HepG2 (cell line): Measurements from ENCODE around the gene ATG16L1.

Experiments
- CBFB ChIP-seq: sonication (generic); formaldehyde crosslinking; IDR thresholded peaks from 2 replicates; pipeline ENCODE4 v1.4.0; 2020; ENCODE audit warnings: missing genetic modification reagents
- CEBPG ChIP-seq: IDR thresholded peaks from 2 replicates; pipeline ENCODE4 v1.6.1; 2016
- GTF2F1 ChIP-seq: fragments of 150-350 bp; IDR thresholded peaks from 2 replicates; pipeline ENCODE4 v1.6.1; 2014; ENCODE audit warnings: low read length
- KLF16 ChIP-seq, 2 experiments: sonication (generic) in 1 of 2; formaldehyde crosslinking in 1 of 2; IDR thresholded peaks; 2 replicates each; pipeline versions ENCODE4 v1.6.1 to v1.8.0; 2016 to 2023; ENCODE audit warnings: missing genetic modification reagents in 2 of 2, missing compliant biosample characterization in 1 of 2
- NFYB ChIP-seq: sonication (generic); formaldehyde crosslinking; IDR thresholded peaks from 2 replicates; pipeline ENCODE4 v1.4.0; 2020; ENCODE audit warnings: missing genetic modification reagents
- RFXAP ChIP-seq: sonication (generic); formaldehyde crosslinking; IDR thresholded peaks from 2 replicates; pipeline ENCODE4 v1.4.0; 2020; ENCODE audit warnings: missing genetic modification reagents, borderline replicate concordance
- SP1 ChIP-seq, 2 experiments: fragments of 450-650 bp in 1 of 2; sonication (generic) in 1 of 2; formaldehyde crosslinking in 1 of 2; IDR thresholded peaks; 2 replicates each; pipeline versions ENCODE4 v1.4.0 to v1.6.1; 2016 to 2020; ENCODE audit warnings: missing genetic modification reagents in 1 of 2
- TF ChIP-seq, protein P1 (sequence below): sonication (generic); formaldehyde crosslinking; IDR thresholded peaks from 2 replicates; pipeline ENCODE4 v1.5.0; 2020; ENCODE audit warnings: mild to moderate bottlenecking, missing genetic modification reagents, moderate library complexity
- TF ChIP-seq, protein P2 (sequence below): sonication (generic); formaldehyde crosslinking; IDR thresholded peaks from 2 replicates; pipeline ENCODE4 v1.4.0; 2020; ENCODE audit warnings: missing genetic modification reagents
- TF ChIP-seq, protein P3 (sequence below): sonication (generic); formaldehyde crosslinking; IDR thresholded peaks from 2 replicates; pipeline ENCODE4 v1.8.0; 2022; ENCODE audit warnings: low read depth, missing genetic modification reagents
- TF ChIP-seq, protein P4 (sequence below): sonication (generic); formaldehyde crosslinking; IDR thresholded peaks from 2 replicates; pipeline ENCODE4 v1.4.0; 2020; ENCODE audit warnings: missing genetic modification reagents, borderline replicate concordance
- TF ChIP-seq, protein P5 (sequence below): sonication (generic); formaldehyde crosslinking; IDR thresholded peaks from 2 replicates; pipeline ENCODE4 v1.4.0; 2020; ENCODE audit warnings: missing genetic modification reagents

DNA sequence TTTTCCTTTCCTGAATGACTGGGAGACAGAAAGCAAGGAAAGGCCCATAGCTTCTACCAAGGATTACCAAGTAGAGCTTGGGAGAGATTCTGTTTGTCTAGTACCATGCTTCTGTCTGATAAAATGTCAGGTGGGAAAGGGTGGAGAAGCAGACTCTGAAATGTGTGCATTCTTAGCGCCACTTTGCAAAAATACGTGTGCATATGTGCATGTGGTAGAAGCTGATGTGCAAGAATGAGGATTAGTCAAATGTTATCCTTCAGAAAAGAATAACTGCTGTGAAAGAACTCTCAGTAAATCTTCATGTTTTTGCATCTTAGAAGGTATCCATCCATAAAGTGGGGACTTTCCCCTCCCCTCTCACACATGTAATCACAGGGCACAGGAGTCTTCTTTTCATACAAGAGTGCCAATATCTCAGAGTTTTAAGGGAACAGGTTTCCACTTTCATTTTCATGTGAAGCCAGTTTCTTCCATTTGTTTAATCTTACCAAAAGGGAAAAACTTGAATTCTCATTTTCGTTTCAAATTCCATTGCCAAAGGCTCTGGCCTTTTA, 87.4 kb downstream of the ATG16L1 start:
- TF ChIP-seq, protein P1, sequence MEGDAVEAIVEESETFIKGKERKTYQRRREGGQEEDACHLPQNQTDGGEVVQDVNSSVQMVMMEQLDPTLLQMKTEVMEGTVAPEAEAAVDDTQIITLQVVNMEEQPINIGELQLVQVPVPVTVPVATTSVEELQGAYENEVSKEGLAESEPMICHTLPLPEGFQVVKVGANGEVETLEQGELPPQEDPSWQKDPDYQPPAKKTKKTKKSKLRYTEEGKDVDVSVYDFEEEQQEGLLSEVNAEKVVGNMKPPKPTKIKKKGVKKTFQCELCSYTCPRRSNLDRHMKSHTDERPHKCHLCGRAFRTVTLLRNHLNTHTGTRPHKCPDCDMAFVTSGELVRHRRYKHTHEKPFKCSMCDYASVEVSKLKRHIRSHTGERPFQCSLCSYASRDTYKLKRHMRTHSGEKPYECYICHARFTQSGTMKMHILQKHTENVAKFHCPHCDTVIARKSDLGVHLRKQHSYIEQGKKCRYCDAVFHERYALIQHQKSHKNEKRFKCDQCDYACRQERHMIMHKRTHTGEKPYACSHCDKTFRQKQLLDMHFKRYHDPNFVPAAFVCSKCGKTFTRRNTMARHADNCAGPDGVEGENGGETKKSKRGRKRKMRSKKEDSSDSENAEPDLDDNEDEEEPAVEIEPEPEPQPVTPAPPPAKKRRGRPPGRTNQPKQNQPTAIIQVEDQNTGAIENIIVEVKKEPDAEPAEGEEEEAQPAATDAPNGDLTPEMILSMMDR (CRISPR knock-in tag) = no peak
- TF ChIP-seq SP1 (IDR thresholded peaks at IDR 0.05) = no peak
- no peak for TF ChIP-seq SP1 (CRISPR knock-in tag; IDR thresholded peaks at IDR 0.05)
- TF ChIP-seq, protein P2, sequence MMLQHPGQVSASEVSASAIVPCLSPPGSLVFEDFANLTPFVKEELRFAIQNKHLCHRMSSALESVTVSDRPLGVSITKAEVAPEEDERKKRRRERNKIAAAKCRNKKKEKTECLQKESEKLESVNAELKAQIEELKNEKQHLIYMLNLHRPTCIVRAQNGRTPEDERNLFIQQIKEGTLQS (CRISPR knock-in tag) = no peak
- TF ChIP-seq, protein P3, sequence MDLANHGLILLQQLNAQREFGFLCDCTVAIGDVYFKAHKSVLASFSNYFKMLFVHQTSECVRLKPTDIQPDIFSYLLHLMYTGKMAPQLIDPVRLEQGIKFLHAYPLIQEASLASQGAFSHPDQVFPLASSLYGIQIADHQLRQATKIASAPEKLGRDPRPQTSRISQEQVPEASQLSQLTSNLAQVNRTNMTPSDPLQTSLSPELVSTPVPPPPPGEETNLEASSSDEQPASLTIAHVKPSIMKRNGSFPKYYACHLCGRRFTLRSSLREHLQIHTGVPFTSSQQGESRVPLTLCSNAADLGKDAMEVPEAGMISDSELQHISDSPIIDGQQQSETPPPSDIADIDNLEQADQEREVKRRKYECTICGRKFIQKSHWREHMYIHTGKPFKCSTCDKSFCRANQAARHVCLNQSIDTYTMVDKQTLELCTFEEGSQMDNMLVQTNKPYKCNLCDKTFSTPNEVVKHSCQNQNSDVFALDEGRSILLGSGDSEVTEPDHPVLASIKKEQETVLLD (CRISPR knock-in tag) = no peak
- TF ChIP-seq, protein P4, sequence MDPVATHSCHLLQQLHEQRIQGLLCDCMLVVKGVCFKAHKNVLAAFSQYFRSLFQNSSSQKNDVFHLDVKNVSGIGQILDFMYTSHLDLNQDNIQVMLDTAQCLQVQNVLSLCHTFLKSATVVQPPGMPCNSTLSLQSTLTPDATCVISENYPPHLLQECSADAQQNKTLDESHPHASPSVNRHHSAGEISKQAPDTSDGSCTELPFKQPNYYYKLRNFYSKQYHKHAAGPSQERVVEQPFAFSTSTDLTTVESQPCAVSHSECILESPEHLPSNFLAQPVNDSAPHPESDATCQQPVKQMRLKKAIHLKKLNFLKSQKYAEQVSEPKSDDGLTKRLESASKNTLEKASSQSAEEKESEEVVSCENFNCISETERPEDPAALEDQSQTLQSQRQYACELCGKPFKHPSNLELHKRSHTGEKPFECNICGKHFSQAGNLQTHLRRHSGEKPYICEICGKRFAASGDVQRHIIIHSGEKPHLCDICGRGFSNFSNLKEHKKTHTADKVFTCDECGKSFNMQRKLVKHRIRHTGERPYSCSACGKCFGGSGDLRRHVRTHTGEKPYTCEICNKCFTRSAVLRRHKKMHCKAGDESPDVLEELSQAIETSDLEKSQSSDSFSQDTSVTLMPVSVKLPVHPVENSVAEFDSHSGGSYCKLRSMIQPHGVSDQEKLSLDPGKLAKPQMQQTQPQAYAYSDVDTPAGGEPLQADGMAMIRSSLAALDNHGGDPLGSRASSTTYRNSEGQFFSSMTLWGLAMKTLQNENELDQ (CRISPR knock-in tag) = no peak
- TF ChIP-seq RFXAP = no peak
- no peak for TF ChIP-seq NFYB (CRISPR knock-in tag)
- no peak for TF ChIP-seq KLF16 (CRISPR knock-in tag; IDR thresholded peaks at IDR 0.05)
- TF ChIP-seq, protein P5, sequence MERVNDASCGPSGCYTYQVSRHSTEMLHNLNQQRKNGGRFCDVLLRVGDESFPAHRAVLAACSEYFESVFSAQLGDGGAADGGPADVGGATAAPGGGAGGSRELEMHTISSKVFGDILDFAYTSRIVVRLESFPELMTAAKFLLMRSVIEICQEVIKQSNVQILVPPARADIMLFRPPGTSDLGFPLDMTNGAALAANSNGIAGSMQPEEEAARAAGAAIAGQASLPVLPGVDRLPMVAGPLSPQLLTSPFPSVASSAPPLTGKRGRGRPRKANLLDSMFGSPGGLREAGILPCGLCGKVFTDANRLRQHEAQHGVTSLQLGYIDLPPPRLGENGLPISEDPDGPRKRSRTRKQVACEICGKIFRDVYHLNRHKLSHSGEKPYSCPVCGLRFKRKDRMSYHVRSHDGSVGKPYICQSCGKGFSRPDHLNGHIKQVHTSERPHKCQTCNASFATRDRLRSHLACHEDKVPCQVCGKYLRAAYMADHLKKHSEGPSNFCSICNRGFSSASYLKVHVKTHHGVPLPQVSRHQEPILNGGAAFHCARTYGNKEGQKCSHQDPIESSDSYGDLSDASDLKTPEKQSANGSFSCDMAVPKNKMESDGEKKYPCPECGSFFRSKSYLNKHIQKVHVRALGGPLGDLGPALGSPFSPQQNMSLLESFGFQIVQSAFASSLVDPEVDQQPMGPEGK = no peak
- TF ChIP-seq GTF2F1 = no peak
- TF ChIP-seq CEBPG = no peak
- TF ChIP-seq CBFB (CRISPR knock-in tag) = no peak
